PC-9 (cell line): ENCODE results near the gene CPN1.

Experiments
- EZH2 ChIP-seq: fragments of 200-600 bp; sonication (generic); IDR thresholded peaks from 2 replicates; pipeline ENCODE4 v1.8.0; 2017; ENCODE audit warnings: antibody characterized with exemption, low read depth
- TF ChIP-seq, protein P1 (sequence below): fragments of 200-600 bp; sonication (generic); conservative IDR thresholded peaks from 2 replicates; pipeline ENCODE4 v1.6.1; 2017; ENCODE audit warnings: mixed run types, antibody characterized with exemption, mild to moderate bottlenecking, moderate library complexity

DNA sequence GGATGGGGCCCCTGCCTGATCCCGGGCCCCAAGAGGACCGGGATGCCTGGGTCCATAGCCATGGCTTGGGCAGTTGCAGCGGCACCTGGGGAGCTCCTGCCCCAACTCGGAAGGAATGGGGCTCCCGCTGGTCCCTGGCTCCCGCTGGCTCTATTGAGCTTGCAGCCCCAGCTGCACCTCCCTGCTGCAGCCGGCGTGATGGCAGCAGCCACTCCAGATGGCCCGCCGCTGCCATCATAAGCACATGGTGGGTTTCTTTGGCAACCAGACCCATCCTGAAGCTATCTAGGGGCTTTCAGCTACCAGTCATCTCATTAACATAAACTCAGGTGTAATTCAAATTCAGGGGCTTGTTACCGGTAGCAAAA is 60.8 kb downstream of the CPN1 start:
- TF ChIP-seq, protein P1, sequence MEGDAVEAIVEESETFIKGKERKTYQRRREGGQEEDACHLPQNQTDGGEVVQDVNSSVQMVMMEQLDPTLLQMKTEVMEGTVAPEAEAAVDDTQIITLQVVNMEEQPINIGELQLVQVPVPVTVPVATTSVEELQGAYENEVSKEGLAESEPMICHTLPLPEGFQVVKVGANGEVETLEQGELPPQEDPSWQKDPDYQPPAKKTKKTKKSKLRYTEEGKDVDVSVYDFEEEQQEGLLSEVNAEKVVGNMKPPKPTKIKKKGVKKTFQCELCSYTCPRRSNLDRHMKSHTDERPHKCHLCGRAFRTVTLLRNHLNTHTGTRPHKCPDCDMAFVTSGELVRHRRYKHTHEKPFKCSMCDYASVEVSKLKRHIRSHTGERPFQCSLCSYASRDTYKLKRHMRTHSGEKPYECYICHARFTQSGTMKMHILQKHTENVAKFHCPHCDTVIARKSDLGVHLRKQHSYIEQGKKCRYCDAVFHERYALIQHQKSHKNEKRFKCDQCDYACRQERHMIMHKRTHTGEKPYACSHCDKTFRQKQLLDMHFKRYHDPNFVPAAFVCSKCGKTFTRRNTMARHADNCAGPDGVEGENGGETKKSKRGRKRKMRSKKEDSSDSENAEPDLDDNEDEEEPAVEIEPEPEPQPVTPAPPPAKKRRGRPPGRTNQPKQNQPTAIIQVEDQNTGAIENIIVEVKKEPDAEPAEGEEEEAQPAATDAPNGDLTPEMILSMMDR: no peak
- no peak for TF ChIP-seq EZH2
